SK-N-SH (cell line): Measurements from ENCODE around the gene SPATA2.

Experiments used
- CTCF ChIP-seq: fragments of 200-600 bp; sonication (generic); IDR thresholded peaks from 2 replicates; pipeline ENCODE4 v1.6.1; 2017; ENCODE audit warnings: antibody characterized with exemption, mild to moderate bottlenecking, moderate library complexity
- EZH2phosphoT487 ChIP-seq: fragments of 200-600 bp; sonication (generic); IDR thresholded peaks from 2 replicates; pipeline ENCODE4 v1.6.1; 2017; ENCODE audit warnings: low read depth, mixed run types, mild to moderate bottlenecking, antibody characterized with exemption, moderate library complexity, borderline replicate concordance
- MAX ChIP-seq: IDR thresholded peaks from 2 replicates; pipeline ENCODE4 v1.4.0; 2012; ENCODE audit warnings: low read depth
- MXI1 ChIP-seq: IDR thresholded peaks from 2 replicates; pipeline ENCODE4 v1.6.1; 2012; ENCODE audit warnings: mild to moderate bottlenecking, low read depth, low read length, improper control_type of control experiment
- RXRA ChIP-seq: IDR thresholded peaks from 2 replicates; pipeline ENCODE4 v1.4.0; 2012; ENCODE audit warnings: low read depth, mild to moderate bottlenecking, borderline replicate concordance
- YY1 ChIP-seq: IDR thresholded peaks from 2 replicates; pipeline ENCODE4 v1.4.0; 2012; ENCODE audit warnings: low read depth, mild to moderate bottlenecking
- TF ChIP-seq, protein P1 (sequence below): IDR thresholded peaks from 2 replicates; pipeline ENCODE4 v1.6.1; 2012; ENCODE audit warnings: mild to moderate bottlenecking, low read depth, low read length, moderate library complexity

GRCh38 chr20:49907405-49908257 lies 7.7 kb downstream of the SPATA2 start:
- no peak for TF ChIP-seq CTCF
- no peak for TF ChIP-seq EZH2phosphoT487
- TF ChIP-seq MXI1: no peak
- no peak for TF ChIP-seq YY1
- TF ChIP-seq, protein P1, sequence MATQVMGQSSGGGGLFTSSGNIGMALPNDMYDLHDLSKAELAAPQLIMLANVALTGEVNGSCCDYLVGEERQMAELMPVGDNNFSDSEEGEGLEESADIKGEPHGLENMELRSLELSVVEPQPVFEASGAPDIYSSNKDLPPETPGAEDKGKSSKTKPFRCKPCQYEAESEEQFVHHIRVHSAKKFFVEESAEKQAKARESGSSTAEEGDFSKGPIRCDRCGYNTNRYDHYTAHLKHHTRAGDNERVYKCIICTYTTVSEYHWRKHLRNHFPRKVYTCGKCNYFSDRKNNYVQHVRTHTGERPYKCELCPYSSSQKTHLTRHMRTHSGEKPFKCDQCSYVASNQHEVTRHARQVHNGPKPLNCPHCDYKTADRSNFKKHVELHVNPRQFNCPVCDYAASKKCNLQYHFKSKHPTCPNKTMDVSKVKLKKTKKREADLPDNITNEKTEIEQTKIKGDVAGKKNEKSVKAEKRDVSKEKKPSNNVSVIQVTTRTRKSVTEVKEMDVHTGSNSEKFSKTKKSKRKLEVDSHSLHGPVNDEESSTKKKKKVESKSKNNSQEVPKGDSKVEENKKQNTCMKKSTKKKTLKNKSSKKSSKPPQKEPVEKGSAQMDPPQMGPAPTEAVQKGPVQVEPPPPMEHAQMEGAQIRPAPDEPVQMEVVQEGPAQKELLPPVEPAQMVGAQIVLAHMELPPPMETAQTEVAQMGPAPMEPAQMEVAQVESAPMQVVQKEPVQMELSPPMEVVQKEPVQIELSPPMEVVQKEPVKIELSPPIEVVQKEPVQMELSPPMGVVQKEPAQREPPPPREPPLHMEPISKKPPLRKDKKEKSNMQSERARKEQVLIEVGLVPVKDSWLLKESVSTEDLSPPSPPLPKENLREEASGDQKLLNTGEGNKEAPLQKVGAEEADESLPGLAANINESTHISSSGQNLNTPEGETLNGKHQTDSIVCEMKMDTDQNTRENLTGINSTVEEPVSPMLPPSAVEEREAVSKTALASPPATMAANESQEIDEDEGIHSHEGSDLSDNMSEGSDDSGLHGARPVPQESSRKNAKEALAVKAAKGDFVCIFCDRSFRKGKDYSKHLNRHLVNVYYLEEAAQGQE: no peak
- no peak for TF ChIP-seq MAX
- TF ChIP-seq RXRA: no peak
